HFF-Myc (cell line): ENCODE results near the gene CDC42SE1.

Experiments used
- DNase-seq: peaks from one replicate; pipeline ENCODE4 v3.0.0-alpha.2; 2011; ENCODE audit warnings: low read depth; ENCODE audit errors: extremely low read depth
- H3K4me3 ChIP-seq: replicated peaks from 2 replicates; pipeline ENCODE4 v1.5.1; 2011; ENCODE audit warnings: low read depth, mild to moderate bottlenecking, control low read depth, low read length
- CTCF ChIP-seq: IDR thresholded peaks from 2 replicates; pipeline ENCODE4 v1.5.1; 2012; ENCODE audit warnings: mild to moderate bottlenecking, low read depth, low read length, control low read depth; ENCODE audit errors: missing control alignments

CDC42SE1 gene

DNA sequence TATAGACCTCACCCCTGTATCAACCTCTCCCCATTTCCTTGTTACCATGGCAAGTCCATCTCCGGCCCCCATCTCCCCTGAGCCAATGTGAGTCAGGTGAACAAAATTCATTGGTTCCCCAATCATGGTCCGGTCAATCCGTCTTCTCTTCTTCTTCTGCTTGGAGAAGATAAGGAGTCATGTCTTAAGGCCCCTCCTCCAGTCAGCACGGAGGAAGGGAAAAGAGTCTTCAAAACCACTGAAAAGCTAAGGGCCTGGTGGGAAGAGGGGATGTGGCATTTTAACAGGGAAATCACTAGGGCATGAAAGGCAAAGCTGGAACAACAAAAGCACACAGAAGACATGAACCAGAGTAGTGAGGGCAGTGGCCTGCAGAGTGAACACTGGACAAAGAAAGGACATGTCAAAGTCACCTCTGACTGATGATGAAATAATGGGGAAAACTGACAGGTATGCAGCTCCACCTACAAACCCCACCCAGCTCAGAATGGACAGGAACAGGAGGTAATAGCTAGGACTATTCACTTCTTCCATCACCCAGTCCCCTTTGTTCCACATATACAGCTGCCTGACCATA is 4.4 kb downstream of the CDC42SE1 start:
- TF ChIP-seq CTCF = no peak

GRCh38 chr1:151051356-151052009 is 7.9 kb downstream of the CDC42SE1 start:
- no peak for TF ChIP-seq CTCF
- no peak for DNase-seq
- no peak overlapping the region for H3K4me3 ChIP-seq

More for the DNA sequence above, 4.4 kb downstream of the CDC42SE1 start:
- no peak overlapping the region for H3K4me3 ChIP-seq
- no peak for DNase-seq

- no peak for DNase-seq
- H3K4me3 ChIP-seq = no peak overlapping the region
- TF ChIP-seq CTCF = no peak
Observed at GRCh38 chr1:151050051-151050688, 9.3 kb downstream of the CDC42SE1 start.

- TF ChIP-seq CTCF = no peak
- DNase-seq = no peak
- no peak overlapping the region for H3K4me3 ChIP-seq
Observed at GRCh38 chr1:151049458-151049857, 10.0 kb downstream of the CDC42SE1 start.

DNA sequence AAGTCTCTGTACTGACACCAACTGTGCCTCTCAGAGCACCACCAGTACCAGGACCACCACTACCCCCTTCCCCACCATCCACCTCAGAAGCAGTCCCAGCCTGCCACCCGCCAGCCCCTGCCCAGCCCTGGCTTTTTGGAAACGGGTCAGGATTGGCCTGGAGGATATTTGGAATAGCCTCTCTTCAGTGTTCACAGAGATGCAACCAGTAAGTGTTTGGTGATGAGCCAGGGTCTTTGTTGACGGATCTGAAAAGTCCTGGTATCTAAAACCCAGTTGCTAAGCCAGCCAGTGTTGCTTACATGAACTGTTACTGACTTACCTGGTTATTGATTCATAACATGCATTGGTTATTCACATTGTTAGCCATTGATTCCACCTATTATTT is 10.8 kb downstream of the CDC42SE1 start:
- DNase-seq = no peak
- H3K4me3 ChIP-seq = peak overlapping the region; percentile 60
- no peak for TF ChIP-seq CTCF

- DNase-seq = peak; percentile 41
- peak overlapping the region; percentile 60 for H3K4me3 ChIP-seq
- TF ChIP-seq CTCF = peak; percentile 54
Observed at GRCh38 chr1:151047925-151048644, 11.3 kb downstream of the CDC42SE1 start.
